ENCODE data around the gene IL17RE. TPM values are rescaled to one million over a fixed set of nuclear protein-coding genes. Genes with fewer than 3 reads are reported as not detected.

IL17RE gene
- total and polyA plus RNA-seq, 2 donors (not counting 3 experiments of a cell fraction or from before 2014, with no cell fraction given), result 1.2 to 1.3 TPM

DNA sequence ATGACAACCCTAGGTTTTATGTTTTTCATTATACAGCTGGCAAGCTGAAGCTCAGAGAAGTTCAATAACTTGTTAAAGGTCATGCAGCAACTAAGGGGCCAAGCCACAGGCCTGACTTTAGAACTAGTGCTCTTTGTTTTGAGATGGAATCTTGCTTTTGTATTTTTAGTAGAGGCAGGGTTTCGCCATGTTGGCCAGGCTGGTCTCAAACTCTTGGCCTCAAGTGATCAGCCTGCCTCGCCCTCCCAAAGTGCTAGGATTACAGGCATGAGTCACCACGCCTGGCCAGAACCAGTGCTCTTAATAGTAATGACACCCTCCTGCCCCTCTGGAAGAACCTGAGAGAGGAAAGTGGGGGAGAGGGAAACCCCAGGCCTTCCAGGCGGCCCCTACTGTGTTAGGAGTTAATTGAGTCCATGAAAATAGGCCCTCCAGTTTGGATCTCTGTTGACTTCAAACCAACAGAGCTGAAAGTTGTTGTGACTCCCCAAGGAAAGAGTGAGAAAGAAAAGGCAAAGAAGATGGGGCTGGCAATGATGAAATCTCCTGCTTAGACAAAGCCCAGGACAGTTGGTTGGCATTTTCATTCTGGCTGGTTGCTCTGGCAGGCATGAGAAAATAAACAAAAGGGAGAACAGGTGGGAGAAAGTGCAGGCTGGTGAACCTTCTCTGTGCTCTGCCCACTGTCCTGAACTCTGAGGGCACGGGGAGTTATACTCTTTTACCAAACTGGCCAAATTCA is 53.1 kb downstream of the IL17RE start:
- H3K9me1 ChIP-seq (replicated peaks; ENCODE audit: control insufficient read depth, extremely low read depth, insufficient read depth, low read length), result no peaks in the 10 kb centered on the region
- CTCF ChIA-PET, result interaction anchor here (1.3 kb wide), 1 partner anchor 10 kb away, joined by 3 read pairs; no protein-coding TSS in a partner anchor
- intact Hi-C loops (cut with micrococcal nuclease), result no loop called here

More for the DNA sequence above, 53.1 kb downstream of the IL17RE start:
- POLR2A ChIA-PET, result no interaction called here
- peaks cover 4% of the 10 kb centered on the region for H3K4me1 ChIP-seq (ENCODE audit: control insufficient read depth, extremely low read depth, insufficient read depth, low read length)
- H3K27ac ChIP-seq (ENCODE audit: insufficient read depth, low read depth, low read length), result no peak overlapping the region
- no peak for TF ChIP-seq JUN (IDR thresholded peaks at IDR 0.05; ENCODE audit: borderline replicate concordance, insufficient read depth, insufficient read length, low read depth)
- TF ChIP-seq, protein P1, sequence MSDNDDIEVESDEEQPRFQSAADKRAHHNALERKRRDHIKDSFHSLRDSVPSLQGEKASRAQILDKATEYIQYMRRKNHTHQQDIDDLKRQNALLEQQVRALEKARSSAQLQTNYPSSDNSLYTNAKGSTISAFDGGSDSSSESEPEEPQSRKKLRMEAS (IDR thresholded peaks at IDR 0.05; ENCODE audit: insufficient read depth, insufficient read length), result no peak
- TF ChIP-seq FOS (IDR thresholded peaks at IDR 0.05; ENCODE audit: borderline replicate concordance, insufficient read depth, low read length), result no peak
- no peak for TF ChIP-seq POLR2AphosphoS5 (IDR thresholded peaks at IDR 0.05; ENCODE audit: insufficient read depth, low read depth, low read length)
- TF ChIP-seq, protein P2, sequence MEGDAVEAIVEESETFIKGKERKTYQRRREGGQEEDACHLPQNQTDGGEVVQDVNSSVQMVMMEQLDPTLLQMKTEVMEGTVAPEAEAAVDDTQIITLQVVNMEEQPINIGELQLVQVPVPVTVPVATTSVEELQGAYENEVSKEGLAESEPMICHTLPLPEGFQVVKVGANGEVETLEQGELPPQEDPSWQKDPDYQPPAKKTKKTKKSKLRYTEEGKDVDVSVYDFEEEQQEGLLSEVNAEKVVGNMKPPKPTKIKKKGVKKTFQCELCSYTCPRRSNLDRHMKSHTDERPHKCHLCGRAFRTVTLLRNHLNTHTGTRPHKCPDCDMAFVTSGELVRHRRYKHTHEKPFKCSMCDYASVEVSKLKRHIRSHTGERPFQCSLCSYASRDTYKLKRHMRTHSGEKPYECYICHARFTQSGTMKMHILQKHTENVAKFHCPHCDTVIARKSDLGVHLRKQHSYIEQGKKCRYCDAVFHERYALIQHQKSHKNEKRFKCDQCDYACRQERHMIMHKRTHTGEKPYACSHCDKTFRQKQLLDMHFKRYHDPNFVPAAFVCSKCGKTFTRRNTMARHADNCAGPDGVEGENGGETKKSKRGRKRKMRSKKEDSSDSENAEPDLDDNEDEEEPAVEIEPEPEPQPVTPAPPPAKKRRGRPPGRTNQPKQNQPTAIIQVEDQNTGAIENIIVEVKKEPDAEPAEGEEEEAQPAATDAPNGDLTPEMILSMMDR (IDR thresholded peaks at IDR 0.05; ENCODE audit: extremely low read depth in 1 of 2, insufficient read depth in 1 of 2, low read depth in 1 of 2, low read length in 2 of 2), result no peak
- no peak for TF ChIP-seq MYC (IDR thresholded peaks at IDR 0.05; ENCODE audit: low read depth, low read length)
- no peak for TF ChIP-seq GATA2 (IDR thresholded peaks at IDR 0.05; ENCODE audit: insufficient read depth, insufficient read length, low read depth, low read length)
- no peak for TF ChIP-seq POLR2A (IDR thresholded peaks at IDR 0.05; ENCODE audit: low read depth, low read length)
- no peak overlapping the region for H2AFZ ChIP-seq (ENCODE audit: low read depth, low read length)
- no peak overlapping the region for H3K9ac ChIP-seq (replicated peaks; ENCODE audit: extremely low read depth, insufficient read depth, low read length)
- H3K36me3 ChIP-seq (ENCODE audit: control insufficient read depth in 2 of 2, extremely low read depth in 1 of 2, insufficient read depth in 2 of 2, low read length in 2 of 2), result no peaks in the 10 kb centered on the region
- no peak for DNase-seq (ENCODE audit: low read depth, low spot score)
- no peaks in the 10 kb centered on the region for H3K27me3 ChIP-seq (ENCODE audit: control insufficient read depth in 2 of 2, insufficient read depth in 2 of 2, low read length in 2 of 2)
- no peaks in the 10 kb centered on the region for H3K79me2 ChIP-seq (ENCODE audit: control insufficient read depth, insufficient read depth, low read length)
- H3K9me3 ChIP-seq (replicated peaks; ENCODE audit: control insufficient read depth, insufficient read depth, low read length), result no peaks in the 10 kb centered on the region
- no peak overlapping the region for H3K4me3 ChIP-seq (replicated peaks in 1 of 3; ENCODE audit: insufficient read depth in 1 of 3, low read depth in 1 of 3, low read length in 3 of 3)
- no peak overlapping the region for H3K4me2 ChIP-seq (ENCODE audit: insufficient read depth, low read length)
- no peak for FAIRE-seq
- dilution Hi-C loops (cut with MboI; ENCODE audit: extremely low pct_ligation_motif_present, low sequenced_read_pairs), result no loop called here
- BruUV-seq (replicated peaks), result no TSS peak
- no peaks in the 10 kb centered on the region for H4K20me1 ChIP-seq (replicated peaks; ENCODE audit: control insufficient read depth, extremely low read depth, insufficient read depth, low read length)
